Stimulated activated CD4-positive, alpha-beta T cell treated with anti-CD3 and anti-CD28 coated beads, Interleukin-1b, Interleukin-23, amount 100 ng/mL, for 48 hours (primary cell): Measurements from ENCODE around the gene CTU2.
A peak's percentile ranks its signal among the peaks of the same experiment; 100 is the strongest.

ENCODE experiments used
- DNase-seq: peaks from one replicate; pipeline ENCODE4 v3.0.0-alpha.2; 2020

The CTU2 gene

DNA sequence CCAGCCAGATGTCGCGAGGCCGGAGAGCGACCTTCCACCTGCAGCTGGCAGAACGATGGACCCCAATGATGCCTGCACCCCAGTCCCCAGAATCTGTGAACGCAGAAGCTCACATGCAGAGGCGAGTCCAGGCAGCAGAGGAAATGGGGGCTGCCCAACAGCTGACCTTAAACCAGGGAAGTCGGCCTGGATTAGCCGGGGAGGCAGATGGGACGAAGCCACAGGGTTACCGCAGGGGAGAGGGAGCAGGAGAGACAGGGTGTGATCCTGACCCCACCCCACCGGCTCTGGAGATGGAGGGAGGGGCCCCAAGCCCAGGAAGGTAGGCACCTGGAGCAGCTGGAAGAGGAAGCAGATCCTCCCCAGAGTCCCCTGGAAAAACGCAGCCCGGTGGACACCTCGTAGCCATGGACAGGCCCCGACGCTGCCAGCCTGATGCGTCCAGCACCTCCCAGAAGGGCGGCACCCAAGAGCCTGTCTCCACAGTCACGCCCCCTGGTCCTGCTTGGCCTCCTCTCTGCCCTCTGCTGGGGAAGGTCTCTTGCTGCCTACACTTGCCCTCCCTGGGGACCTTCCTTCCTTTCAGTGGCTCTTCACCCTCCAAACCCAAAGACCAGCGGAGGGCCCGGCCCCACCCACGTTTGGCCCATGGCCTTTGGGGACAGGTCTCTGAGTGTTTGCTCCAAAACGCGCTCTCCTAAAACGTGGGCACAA is 41.4 kb downstream of the CTU2 start:
- peak; percentile 44 for DNase-seq

DNA sequence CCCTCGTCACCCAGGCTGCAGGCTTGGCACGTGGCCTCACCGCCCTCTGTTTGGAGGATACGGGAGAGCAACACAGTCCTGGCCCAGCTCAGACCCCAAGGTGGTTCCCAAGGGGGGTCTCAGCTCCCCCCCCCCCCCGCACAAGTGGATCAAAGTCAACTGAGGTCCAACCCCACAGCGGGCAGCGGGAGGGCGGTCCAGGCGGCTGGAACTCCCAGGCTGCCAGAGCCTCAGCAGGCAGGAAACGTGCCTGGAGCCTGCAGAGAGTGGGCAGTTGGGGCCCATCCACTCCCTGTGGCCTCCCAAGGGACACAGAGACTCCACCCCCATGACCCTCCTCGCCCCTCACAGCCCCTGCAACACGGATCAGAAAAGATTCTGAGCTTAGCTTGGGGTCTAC is 42.1 kb downstream of the CTU2 start:
- no peak for DNase-seq

DNA sequence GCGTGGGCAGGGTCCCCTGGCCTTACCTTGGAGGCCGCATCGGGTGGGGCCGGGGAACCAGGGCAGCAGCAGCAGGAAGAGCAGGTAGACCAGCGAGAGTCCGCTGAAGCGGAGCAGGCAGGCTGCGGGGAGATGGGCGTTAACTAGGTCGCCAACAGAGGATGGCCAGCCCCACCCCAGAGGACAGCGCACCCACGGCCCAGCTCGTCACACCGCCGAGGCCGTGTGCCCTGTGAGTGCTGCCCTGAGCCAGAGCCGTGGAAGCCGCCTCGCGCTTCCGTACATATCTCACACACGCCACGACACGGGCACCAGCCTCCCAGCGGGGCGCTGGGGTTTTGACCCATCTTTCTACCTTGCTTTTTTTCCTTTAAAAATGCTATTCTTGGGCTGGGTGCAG is 43.1 kb downstream of the CTU2 start:
- DNase-seq: no peak

DNA sequence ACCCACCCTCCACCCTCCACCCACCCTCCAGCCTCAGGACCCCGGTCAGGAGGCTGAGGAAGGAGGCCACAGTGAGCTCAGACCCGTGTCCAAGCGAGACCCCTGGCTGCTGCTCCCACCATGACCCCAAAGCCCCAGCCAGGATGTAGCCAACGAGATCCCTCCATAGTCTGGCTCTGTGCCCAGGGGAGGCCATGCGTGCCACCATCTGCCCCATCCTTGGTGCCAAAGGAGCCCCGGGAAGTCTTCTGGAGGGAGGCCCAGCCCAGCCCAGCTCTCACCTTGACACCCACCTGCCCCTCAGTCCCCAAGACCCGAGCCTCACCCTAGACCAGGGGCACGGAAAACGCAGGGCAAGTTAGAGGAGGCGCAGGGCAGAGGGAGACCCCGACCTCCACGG is 44.6 kb downstream of the CTU2 start:
- no peak for DNase-seq

DNA sequence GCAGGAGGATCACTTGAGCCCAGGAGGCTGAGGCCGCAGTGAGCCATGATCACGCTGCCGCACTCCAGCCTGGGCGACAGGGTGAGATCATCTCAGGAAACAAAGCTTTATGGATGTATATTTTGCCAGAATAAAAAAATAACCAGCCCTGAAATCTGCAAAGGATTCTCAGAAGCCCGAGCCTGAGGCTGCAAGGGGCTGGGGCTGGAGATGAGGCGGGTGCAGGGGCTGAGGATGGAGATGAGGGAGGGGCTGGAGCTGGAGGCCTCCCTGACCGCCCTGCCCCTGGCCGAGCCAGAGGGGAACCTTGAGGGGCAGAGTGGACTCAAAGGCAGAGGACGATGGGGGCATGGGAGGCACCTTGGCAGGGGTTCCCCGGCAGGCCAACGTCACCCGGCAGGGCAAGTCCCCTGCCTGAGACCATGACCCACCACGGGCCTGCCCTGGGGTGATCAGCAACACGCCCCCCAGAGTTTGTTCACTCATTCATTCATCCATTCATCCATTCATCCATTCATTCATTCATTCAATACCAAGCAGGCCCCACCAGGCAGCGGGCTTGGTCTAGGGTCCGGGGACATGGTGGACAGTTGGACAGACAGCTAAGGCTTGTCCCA is 46.2 kb downstream of the CTU2 start:
- DNase-seq: no peak

DNA sequence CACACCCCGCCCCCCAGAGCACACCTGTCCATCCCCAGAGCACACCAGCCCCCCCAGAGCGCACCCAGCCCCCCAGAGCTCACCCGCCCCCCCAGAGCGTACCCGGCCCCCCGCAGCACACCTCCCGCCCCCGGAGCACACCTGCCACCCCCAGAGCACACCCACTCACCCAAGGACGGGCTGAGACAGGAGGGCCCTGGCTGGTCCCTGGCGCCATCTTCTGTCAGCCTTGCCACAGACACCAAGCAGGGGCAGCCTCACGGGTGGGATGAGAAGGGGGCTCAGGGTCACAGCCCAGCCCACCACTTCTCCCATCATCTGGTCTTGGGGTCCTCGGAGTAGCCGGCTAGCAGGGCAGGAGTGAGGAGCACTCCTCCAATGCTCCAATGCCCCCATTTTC is 46.9 kb downstream of the CTU2 start:
- no peak for DNase-seq

DNA sequence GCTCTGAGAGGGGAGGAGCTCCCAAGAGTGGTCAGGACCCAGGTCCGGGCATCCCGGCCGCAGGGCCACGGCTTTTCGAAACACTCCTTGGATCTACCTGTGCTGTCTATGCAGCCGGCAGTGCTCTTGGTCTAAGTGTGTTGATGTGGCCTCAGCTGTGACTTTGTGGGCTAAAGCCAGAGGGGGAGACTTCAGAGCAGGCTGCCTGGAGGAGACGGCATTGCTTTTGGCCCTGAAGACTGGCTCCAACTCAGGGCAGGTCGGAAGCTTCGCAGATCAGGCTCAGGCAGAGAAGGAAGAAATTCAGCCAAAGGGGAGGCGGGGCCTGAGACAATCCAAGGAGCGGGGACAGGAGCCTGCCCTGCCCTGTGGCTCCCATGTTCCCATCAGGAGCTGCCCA is 47.3 kb downstream of the CTU2 start:
- DNase-seq: no peak

DNA sequence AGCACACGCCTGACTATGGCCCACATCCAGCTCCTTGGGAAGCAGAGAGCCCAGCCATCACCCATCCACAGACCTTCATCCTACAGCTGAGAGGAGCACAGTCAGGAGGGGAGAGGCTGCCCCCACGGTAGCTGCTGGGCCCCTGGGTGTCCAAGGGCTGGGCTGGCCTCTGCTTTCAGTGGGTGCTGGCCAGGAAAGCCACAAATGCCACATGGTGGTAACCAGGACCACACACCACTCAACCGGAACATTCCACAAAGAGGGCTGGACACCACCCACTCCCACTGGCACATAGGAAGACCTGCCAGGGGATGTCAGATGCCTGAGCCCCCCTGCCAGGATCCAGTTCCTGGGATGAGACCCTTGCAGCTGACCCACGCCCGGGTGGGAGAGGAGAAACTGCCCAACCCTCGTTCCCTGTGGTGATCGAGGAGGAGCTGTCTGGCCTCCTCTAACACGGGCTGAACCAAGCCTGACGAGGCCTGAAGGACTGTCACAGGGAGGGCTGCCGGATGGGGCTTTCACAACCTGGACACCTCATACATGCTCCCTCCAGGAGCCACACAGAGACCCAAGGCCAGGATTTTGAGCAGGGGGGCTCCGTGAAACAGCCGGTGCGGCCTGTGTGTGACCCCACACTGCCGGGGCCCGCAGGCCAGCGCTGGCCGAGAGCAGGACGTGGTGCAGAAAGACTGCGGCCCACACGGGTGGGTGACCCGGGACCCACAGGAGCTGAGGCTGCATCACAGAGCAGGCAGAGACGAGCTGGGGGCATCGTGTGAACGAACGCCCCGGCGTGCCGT is 48.0 kb downstream of the CTU2 start:
- DNase-seq: no peak

GRCh38 chr16:88754912-88755744 is 48.8 kb downstream of the CTU2 start:
- peak; percentile 20 for DNase-seq

DNA sequence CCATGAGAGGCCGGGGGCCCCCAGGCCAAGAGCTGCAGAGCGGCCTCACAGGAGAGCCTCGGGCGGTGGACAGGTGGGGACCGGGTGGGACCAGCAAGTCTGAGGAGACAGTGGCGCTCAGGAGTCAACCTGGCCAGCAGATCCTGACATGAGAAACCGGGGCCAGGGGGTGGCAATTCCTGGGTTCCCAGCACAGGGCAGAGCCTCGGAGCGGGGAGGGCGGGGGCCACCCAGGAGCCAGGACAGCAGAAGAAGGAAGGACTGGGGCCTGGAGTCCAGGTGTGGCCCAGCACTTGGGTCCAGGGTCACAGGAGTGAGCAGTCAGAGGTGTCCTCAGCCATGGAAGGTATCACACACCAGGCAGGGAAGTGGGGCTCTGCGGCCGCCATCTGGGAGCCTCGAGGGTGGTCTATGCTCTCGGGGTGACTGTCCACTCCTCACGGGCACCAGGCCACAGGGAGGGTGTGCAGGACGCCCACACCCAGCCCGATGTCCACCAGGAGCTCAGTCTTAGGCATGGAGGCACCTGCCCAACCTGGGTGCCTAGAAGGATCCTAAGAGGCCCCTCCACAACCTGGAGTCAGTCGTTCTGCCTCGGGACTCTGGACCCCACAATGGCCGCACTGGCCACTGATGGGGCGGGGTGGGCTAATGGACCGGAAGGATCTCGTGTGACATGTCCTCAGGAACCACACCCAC is 49.6 kb downstream of the CTU2 start:
- no peak for DNase-seq

DNA sequence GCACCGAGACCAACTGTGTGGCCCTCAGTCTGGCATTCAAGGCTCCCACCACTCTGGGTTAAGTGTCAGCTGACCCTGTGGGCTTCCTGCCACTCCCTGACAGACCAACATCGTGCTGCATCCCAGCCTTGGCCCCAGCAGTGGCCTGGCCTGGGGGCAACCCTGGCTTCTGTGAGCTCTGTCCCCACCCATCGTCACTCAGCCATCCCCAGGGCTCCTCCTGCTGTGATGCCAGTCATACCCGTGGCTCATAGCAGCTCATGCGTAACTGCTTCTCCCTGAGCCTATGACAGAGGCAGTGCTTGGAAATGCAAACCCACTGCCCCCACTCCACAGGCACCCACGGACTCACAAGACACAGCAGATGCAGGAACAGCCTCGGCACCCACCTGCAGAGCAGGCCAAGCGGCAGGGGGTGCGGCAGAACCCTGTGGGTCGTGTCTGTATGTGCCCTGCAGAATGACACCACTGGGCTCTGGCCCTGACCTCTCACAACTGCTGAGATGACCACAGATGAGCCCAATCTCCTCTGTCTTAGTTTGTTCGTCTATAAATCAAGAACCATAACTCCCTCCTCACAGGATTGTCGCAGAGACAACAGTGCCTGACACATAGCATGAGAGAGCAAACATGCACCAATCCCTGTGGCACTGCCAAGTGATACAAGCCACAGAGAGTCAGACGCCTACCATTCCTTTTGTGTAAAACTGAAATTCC is 52.1 kb downstream of the CTU2 start:
- no peak for DNase-seq

- no peak for DNase-seq
Measured at GRCh38 chr16:88758944-88759244, 52.6 kb downstream of the CTU2 start.

- peak; percentile 29 for DNase-seq
Measured at GRCh38 chr16:88759245-88759975, 53.1 kb downstream of the CTU2 start.

GRCh38 chr16:88759976-88760350 is 53.7 kb downstream of the CTU2 start:
- DNase-seq: no peak

DNA sequence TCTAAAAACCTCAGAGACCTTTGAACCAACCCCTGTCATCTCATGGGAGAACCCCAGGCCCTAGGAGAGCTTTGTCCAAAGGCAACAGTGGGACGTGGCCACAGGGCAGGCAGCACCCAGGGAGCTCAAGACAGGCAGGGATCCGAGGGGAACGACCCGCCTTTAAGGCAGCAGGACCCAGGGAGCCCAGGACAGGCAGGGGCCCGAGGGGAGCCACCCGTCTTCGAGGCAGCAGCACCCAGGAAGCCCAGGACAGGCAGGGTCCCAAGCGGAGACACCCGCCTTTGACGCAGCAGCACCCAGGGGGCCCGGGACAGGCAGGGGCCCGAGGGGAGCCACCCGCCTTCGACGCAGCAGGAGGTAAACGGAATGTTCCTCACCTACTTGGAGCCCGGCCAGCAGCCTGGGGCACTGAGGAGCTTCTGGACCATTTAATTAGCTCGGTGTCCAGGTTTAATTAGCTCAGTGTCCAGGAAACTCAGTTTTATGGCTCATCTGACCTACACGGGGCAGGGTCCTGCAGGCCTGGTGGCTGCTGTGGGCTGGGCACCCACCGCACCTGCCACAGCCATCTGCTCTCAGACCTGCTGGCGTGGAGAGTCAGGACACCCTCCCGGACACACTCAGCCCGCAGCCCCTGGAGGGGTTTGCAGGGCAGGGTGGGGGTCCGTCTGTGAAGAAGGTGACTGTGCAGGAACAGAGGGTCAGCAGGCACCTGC is 54.3 kb downstream of the CTU2 start:
- no peak for DNase-seq

GRCh38 chr16:88761143-88761534 is 54.8 kb downstream of the CTU2 start:
- no peak for DNase-seq

DNA sequence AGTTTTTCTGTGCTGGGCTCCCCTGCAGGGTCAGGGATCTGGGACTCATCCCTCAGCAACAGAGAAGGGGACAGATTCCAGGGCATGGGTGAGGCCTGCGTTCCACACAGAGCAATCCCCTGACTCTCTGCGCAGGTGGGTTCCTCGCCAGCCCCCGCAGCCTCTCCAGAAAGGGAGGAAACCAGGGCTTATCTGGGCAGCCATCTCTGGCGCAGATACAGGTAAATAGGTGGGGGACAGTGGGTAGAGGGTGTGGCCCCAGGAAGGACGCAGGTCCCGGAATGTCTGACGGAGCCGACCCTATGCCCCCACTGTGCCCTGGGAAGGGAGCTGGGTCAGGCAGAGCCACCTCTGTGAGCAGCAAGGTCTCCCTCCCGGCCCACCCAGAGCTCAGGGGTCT is 55.5 kb downstream of the CTU2 start:
- no peak for DNase-seq

DNA sequence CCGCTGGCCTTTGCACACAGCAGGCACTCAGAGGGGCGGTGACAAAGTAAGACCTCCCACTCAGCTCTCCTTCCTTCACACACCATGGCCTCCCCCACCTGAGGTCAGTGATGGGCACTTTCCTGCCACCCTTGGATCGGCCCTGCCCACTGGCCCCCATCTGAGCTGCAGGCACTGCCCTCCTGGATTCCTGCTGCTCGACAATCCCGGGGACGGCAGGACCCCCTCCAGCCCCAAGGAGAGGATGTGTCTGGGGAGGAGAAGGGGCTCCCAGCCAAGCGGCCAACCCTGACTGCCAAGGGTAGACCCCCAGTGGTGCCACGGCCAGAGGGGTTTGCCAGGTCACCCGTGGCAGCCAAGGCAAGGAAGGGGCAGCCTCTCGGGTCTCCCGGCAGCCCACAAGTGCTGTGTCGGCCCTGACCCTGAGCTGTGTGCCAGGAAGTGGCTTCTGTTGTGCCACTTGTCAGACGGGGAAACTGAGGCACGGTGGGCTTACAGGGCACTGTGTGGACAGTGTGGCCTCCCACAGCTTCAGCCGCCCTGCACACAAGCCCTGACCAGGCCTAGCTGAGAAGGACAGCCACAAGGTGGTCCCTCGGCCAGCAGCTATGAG is 56.1 kb downstream of the CTU2 start:
- DNase-seq: no peak

DNA sequence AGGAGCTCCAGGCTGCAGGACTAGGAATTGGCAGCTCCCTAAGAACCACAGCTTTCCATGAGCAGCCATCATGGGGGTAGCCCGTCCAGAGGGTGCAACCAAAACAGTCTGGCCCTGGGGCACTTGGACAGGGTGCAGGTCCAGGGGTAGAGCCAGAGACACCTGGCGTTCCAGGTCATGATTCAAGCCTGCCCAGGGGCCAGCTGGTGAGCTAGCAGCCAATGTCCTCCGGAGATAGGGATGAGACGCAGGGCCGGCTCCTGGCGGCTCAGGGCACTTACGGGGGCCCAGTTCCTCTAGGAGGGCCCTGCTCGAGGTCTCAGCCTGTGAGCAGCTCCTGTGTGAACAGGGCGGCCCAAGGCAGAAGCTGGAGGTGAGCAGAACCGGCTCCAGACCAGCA is 56.6 kb downstream of the CTU2 start:
- no peak for DNase-seq

GRCh38 chr16:88763502-88764053 is 57.3 kb downstream of the CTU2 start:
- no peak for DNase-seq
